Activated naive CD4-positive, alpha-beta T cell treated with anti-CD3 and anti-CD28 coated beads, Interleukin-2, amount 50 U/mL, for 72 hours (primary cell): ENCODE results near the gene ARHGEF7. TPM values are rescaled to one million over a fixed set of nuclear protein-coding genes. Genes with fewer than 3 reads are reported as not detected.
A peak's percentile ranks its signal among the peaks of the same experiment; 100 is the strongest.
"Not testable (repeated sequence)": the region's sequence is repeated elsewhere in the genome, so short reads cannot be mapped to it uniquely, and the experiment has no call there.

Source experiments
- ATAC-seq, 2 donors: fragments of 150-1000 bp; cut with Tn5 transposase; 2 replicates each; pipeline ENCODE4 v1.10.0; 2021; ENCODE audit warnings: mild to moderate bottlenecking in 2 of 2, moderate library complexity in 2 of 2
- DNase-seq, 2 donors: peaks; one replicate each; pipeline ENCODE4 v3.0.0; 2021 to 2022; ENCODE audit warnings: low spot score in 2 of 2
- H3K27ac Mint-ChIP-seq, 2 donors: one replicate each; pipeline ENCODE4 v1.8.0; 2022; ENCODE audit warnings: mild to moderate bottlenecking in 2 of 2, mixed read lengths in 2 of 2
- H3K36me3 Mint-ChIP-seq, 2 donors: one replicate each; pipeline ENCODE4 v1.8.0; 2022; ENCODE audit warnings: mixed read lengths in 2 of 2
- H3K9me3 Mint-ChIP-seq, 2 donors: one replicate each; pipeline ENCODE4 v1.8.0; 2022; ENCODE audit warnings: mixed read lengths in 2 of 2
- total RNA-seq, 2 donors: library from RNA; stranded (reverse); gene quantifications; one replicate each; pipeline ENCODE4 v1.2.3, GENCODE V29; 2022

The ARHGEF7 gene, protein sequence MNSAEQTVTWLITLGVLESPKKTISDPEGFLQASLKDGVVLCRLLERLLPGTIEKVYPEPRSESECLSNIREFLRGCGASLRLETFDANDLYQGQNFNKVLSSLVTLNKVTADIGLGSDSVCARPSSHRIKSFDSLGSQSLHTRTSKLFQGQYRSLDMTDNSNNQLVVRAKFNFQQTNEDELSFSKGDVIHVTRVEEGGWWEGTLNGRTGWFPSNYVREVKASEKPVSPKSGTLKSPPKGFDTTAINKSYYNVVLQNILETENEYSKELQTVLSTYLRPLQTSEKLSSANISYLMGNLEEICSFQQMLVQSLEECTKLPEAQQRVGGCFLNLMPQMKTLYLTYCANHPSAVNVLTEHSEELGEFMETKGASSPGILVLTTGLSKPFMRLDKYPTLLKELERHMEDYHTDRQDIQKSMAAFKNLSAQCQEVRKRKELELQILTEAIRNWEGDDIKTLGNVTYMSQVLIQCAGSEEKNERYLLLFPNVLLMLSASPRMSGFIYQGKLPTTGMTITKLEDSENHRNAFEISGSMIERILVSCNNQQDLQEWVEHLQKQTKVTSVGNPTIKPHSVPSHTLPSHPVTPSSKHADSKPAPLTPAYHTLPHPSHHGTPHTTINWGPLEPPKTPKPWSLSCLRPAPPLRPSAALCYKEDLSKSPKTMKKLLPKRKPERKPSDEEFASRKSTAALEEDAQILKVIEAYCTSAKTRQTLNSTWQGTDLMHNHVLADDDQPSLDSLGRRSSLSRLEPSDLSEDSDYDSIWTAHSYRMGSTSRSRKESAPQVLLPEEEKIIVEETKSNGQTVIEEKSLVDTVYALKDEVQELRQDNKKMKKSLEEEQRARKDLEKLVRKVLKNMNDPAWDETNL
- total RNA-seq = 10 to 100 TPM; 69.5 to 82.5 TPM

DNA sequence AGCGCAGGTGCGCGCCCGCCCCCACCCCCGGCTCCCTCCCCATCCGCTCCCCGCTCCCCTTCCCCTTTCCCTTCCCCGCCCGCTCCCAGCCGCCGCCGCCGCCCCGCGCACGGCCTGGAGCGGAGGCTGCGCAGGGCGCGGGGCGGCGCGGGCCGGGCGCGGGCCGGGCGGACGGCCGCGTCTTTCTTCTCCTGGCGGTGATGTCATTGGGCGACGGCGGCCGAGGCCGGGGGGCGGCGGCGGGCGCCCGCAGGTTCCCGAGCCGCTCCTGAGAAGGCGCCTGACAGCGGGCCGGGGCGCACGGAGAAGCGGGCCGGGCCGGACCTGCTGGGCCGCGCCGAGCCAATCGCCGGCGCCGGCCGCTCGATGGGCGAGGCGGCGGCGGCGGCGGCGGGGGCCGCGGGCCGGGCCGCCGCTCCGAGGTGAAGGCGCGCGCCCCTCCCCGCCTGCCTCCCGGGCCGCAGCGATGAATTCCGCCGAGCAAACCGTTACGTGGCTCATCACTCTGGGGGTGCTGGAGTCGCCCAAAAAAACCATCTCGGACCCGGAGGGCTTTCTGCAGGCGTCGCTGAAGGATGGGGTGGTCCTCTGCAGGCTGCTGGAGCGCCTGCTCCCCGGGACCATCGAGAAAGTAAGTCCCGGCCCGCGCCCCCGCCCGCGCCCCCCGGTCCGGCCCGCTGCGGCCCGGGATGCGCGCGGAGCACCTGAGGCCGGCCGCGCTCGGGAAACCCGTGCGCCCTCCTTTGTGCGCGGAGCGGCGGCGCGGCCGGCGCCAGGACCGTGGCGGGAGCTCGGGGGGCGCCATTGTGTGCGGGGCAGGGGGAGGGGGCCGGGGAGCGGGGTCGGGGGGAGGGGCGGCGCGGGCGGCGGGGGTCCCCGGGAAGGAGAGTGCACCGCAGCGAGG is at the start of gene ARHGEF7:
Gene ARHGEF7, plus strand, starts transcription at position 250 of the 904 bp plus-strand sequence. Its CDS starts 217 bp downstream, at position 467.
- no peaks in the 10 kb centered on the region for H3K9me3 Mint-ChIP-seq
- no peak within 1 kb of the TSS for H3K27ac Mint-ChIP-seq
- DNase-seq (no peak), ATAC-seq (peak; percentile 59 to 70)
- H3K36me3 Mint-ChIP-seq = peaks cover 4 to 11% of the 10 kb centered on the region in 2 donors

DNA sequence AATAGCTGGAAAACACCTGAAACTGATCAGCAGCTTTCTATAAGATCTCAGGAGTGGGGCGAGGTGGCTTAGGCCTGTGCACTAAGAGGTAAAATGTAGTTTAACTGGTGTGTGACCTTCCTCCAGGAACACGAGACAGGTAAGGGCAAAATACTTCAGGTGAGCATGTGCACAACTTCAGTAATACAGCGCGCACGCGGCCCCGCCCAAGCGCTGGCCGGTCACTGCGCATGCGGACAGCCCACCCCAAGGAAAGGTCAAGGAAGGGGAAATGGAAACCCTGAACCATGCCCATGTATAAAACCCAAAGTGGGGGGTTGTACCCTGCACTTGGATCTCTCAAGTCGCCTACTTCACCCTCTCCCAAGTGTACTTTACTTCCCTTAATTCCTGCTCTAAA is 49.4 kb upstream of the ARHGEF7 start:
- H3K36me3 Mint-ChIP-seq = peaks cover 2 to 8% of the 10 kb centered on the region in 2 donors
- no peak for ATAC-seq
- H3K9me3 Mint-ChIP-seq = peaks cover 2% of the 10 kb centered on the region in 2 donors
- no peak overlapping the region for H3K27ac Mint-ChIP-seq
- DNase-seq = no peak

DNA sequence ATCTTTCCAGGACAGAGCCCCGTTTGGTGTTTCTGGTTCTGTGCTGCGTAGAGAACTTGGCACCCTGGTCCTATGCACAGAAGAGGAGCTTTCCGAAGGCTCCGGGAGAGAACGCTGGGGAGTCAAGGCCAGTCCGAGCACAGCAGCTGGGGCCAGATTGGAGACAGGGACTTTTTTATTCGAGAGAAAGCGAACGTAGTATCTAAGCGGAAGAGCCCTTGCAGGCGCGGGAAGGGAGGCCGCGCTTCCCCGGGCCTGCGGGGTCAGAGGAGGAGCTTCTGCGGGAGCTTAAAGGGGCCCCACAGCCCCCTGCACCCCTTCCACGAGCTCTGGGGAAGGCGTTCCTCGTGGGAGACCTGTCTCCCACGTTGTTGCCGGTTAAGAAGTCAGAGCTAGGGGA is 48.6 kb upstream of the ARHGEF7 start:
- Mint-ChIP-seq H3K36me3 (peaks cover 10 to 14% of the 10 kb centered on the region in 2 donors), H3K27ac (peak overlapping the region in 1 of 2 donors; percentile 22), H3K9me3 (peaks cover 8% of the 10 kb centered on the region in 2 donors)
- ATAC-seq (no peak), DNase-seq (no peak)

DNA sequence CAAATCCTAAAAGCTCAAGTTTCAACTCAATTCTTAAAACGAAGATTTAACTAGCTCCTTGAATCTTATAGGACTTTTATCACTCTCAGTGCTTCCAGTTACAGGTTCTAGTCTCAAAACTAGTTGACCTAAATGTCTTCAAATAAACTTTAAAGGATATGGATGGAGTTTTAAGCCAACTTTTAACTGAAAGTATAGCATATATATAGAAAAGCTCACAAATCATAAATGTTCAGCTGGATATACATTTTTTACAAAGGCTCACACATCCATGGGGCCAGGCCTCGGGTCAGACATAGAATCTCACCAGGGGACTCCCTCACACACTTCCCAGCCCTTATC is 47.1 kb upstream of the ARHGEF7 start:
- ATAC-seq (no peak), DNase-seq (no peak)
- H3K36me3 Mint-ChIP-seq = peaks cover 16 to 21% of the 10 kb centered on the region in 2 donors
- H3K27ac Mint-ChIP-seq = no peak overlapping the region
- H3K9me3 Mint-ChIP-seq = peaks cover 14 to 15% of the 10 kb centered on the region in 2 donors

DNA sequence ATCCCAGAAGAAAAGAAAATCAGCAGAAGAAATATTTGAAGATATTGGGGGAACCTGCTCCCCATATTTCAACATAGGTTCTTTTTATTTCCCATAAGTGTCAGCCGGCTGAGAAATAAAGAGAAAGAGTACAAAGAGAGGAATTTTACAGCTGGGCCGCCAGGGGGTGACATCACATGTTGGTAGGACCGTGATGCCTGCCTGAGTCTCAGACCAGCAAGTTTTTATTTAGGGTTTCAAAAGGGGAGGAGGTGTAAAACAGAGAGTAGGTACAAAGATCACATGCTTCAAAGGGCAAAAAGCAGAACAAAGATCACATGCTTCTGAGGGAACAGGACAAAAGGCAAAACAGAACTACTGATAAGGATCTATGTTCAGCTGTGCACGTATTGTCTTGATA is 44.0 kb upstream of the ARHGEF7 start:
- ATAC-seq, H3K27ac Mint-ChIP-seq, DNase-seq: not testable (repeated sequence)
- peaks cover 29 to 34% of the 10 kb centered on the region in 2 donors for H3K9me3 Mint-ChIP-seq
- peaks cover 31 to 35% of the 10 kb centered on the region in 2 donors for H3K36me3 Mint-ChIP-seq

DNA sequence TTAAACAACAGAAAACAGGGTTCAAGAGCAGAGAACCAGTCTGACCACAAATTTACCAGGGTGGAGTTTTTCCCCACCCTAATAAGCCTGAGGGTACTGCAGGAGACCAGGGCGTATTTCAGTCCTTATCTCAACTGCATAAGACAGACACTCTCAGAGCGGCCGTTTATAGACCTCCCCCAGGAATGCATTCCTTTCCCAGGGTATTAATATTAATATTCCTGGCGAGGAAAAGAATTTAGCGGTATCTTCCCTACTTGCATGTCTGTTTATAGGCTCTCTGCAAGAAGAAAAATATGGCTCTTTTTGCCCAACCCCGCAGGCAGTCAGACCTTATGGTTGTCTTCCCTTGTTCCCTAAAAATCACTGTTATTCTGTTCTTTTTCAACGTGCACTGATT is 43.6 kb upstream of the ARHGEF7 start:
- DNase-seq, H3K27ac Mint-ChIP-seq, ATAC-seq: not testable (repeated sequence)
- peaks cover 29 to 34% of the 10 kb centered on the region in 2 donors for H3K9me3 Mint-ChIP-seq
- H3K36me3 Mint-ChIP-seq = peaks cover 31 to 35% of the 10 kb centered on the region in 2 donors

DNA sequence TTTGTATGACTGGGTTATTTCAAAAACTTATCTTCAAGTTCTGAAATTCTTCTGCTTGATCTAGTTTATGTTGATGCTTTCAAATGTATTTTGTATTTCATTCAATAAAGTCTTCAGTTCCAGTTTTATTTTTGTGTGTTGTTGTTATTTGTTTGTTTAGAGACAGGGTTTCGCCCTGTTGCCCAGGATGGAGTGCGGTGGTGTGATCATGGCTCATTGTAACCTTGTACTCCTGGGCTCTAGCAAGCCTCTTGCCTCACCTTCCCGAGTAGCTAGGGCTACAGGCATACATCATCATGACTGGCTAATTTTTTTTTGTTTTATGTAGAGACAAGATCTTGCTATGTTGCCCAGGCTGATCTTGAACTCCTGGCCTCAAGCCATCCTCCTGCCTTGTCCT is 40.3 kb upstream of the ARHGEF7 start:
- Mint-ChIP-seq H3K9me3 (peaks cover 29 to 34% of the 10 kb centered on the region in 2 donors), H3K27ac (no peak overlapping the region), H3K36me3 (peaks cover 31 to 35% of the 10 kb centered on the region in 2 donors)
- no peak for ATAC-seq
- DNase-seq = no peak

DNA sequence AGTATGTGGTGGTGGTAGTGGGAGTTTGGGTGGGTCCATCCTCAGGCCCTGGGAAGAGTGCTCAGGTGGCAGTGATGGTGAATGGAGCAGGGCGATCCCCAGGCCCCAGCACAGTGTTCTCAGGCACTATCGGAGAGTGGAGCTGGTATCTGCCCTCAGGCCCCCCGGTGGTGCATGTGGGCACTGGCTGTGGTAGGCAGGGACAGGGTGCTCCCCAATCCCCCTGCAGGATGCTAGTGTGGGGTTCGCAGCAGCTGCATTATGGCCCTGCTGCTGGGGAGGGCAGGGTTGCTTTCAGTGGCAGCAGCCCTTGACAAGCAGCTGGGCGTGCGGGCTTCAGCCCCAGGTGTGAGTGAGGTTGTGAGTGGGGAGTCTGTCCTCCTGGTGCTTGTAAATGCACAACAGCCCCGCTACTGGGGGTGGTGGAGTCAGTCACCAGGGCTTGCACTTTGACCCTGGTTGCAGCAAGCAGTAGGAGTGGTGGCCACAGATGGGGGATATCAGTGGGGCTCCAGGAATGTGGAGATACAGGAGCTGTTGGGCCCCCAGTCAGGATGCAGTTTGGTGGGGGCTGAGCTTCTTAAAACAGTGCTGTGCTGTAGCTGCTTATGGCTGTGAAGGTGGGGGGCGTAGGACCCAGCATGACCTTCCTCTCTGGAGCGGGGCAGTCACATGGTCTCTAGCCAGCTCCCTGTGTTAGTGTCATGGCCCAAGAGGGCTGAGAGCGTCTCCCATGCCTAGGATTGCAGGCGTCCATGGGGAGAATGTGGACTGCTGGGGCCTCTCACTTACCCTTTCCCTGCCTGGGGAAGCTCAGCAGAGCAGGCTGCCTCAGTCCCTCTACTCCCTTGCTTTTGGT is 38.7 kb upstream of the ARHGEF7 start:
- DNase-seq (no peak), ATAC-seq (no peak)
- Mint-ChIP-seq H3K9me3 (peaks cover 20 to 26% of the 10 kb centered on the region in 2 donors), H3K36me3 (peaks cover 22 to 26% of the 10 kb centered on the region in 2 donors), H3K27ac (no peak overlapping the region)

DNA sequence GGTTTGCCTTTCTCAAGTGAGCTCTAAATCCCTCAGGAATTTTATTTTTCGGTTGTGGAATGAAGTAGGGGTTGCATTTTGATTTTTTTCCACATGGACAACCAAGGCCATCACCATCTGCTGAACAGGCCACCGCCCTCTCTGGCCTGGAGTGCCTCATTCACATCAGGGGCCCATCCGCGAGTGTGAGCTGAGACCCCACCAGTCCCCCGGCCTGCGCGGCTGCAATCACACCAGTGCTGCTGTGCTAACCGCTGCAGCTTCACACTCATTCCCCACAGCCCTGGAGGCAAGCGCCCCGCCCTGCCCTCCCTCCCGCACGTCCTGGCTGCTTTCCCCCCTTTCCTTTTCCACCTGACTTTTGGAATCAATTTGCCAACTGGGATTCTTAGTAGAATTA is 35.7 kb upstream of the ARHGEF7 start:
- ATAC-seq (no peak), DNase-seq (no peak)
- no peak overlapping the region for H3K27ac Mint-ChIP-seq
- H3K36me3 Mint-ChIP-seq = peaks cover 12 to 15% of the 10 kb centered on the region in 2 donors
- H3K9me3 Mint-ChIP-seq = peaks cover 12% of the 10 kb centered on the region in 2 donors

DNA sequence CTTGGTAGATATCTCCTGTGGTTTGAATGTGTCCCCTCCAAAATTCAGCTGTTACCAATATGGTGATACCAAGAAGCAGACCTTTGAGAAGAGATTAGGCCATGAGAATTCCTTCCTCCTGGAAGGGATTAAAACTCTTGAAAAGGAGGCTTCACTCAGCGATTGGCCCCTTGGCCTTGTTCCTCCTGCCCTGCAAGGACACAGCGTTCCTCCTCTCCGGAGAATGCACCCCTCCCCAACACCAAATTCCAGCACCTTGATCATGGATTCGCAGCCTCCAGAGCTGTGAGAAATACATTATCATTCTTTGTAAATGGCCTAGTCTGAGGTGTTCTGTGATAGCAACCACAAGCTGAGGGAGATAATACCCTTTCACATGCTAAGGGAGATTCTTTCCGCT is 34.5 kb upstream of the ARHGEF7 start:
- H3K36me3 Mint-ChIP-seq = peaks cover 3 to 4% of the 10 kb centered on the region in 2 donors
- ATAC-seq (no peak), DNase-seq (no peak)
- H3K27ac Mint-ChIP-seq = peak overlapping the region in 1 of 2 donors; percentile 44
- H3K9me3 Mint-ChIP-seq = peaks cover 2% of the 10 kb centered on the region in 2 donors

DNA sequence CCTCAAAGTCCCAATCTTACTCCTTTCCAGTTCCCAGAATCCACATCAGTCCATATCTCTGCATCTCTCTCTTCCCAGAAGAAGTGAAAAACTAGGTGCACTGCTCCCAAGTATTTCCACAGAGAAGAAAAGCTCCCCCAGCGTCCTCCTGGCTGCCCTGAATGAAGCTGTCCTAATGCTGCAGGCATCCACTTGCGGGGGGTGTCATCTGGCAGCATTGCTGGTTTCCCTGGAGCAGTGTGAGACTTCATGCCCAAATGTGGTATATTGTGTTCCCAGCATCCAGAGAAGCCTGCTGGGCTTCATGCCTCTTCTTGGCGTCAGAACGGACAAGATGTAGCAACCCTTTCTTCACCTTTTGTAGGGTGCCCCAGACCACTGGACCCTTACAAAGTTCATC is 32.9 kb upstream of the ARHGEF7 start:
- H3K9me3 Mint-ChIP-seq = no peaks in the 10 kb centered on the region
- no peaks in the 10 kb centered on the region for H3K36me3 Mint-ChIP-seq
- DNase-seq (no peak), ATAC-seq (no peak)
- no peak overlapping the region for H3K27ac Mint-ChIP-seq

DNA sequence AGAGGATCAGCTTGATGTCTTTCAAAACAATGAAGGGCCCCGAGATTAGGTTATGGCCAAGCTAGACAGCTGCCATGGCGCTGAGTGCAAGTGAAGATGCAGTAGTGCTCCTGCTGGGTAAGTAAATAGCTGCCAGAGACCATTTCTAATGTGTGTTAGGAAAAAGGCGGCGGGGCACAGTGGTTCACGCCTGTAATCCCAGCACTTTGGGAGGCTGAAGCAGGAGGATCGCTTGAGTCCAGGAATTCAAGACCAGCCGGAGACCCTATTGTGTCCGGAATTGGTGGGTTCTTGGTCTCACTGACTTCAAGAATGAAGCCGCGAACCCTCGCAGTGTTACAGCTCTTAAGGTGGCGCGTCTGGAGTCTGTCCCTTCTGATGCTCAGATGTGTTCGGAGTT is 32.3 kb upstream of the ARHGEF7 start:
- not testable (repeated sequence) for DNase-seq, H3K9me3 Mint-ChIP-seq, ATAC-seq, H3K27ac Mint-ChIP-seq, H3K36me3 Mint-ChIP-seq

DNA sequence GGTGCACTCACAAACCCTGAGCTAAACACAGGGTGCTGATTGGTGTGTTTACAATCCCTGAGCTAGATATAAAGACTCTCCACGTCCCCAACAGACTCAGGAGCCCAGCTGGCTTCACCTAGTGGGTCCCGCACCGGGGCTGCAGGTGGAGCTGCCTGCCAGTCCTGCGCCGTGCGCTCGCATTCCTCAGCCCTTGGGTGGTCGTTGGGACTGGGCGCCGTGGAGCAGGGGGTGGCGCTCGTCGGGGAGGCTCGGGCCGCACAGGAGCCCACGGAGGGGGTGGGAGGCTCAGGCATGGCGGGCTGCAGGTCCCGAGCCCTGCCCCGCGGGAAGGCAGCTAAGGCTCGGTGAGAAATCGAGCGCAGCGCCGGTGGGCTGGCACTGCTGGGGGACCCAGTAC is 31.4 kb upstream of the ARHGEF7 start:
- ATAC-seq, H3K27ac Mint-ChIP-seq, DNase-seq, H3K36me3 Mint-ChIP-seq, H3K9me3 Mint-ChIP-seq: not testable (repeated sequence)

DNA sequence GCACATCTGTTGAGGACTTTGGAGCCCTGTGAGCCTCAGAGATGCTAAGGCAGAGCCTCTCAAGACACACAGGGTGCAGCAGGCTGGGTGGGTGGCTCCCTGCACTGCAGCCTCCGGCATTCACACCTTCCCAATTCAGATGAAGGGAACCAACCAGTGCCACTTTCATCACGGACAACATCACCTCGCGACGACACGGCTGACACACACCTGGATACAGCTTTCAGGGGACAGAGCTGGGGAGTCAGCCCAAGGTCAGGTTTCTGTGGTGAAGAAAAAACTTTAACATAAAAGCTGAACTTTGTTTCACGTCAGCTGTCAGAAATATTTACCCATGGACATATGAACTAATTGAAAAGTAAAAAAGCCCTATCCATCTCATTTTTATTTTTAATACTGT is 24.9 kb upstream of the ARHGEF7 start:
- Mint-ChIP-seq H3K27ac (no peak overlapping the region), H3K36me3 (no peaks in the 10 kb centered on the region), H3K9me3 (no peaks in the 10 kb centered on the region)
- no peak for DNase-seq
- ATAC-seq = no peak

DNA sequence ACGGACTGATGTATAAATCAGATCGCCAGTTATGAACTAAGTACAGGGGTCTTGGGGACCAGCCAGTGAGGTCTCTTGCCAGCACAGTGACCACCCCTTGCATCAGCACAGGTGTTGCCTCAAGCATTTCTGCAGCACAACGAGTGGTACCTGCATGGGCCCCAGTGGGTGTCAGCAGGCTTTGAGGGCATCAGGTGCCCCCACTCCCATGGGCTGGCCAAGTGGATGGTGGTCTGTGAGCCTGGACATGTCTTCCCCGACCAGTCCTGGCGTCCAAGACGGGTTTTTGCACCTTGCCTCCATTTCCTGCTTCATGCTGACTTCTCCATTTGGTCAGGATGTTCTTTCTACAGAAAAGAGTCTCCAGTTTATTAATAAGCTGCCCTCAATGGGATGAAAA is 22.4 kb upstream of the ARHGEF7 start:
- ATAC-seq (no peak), DNase-seq (no peak)
- no peak overlapping the region for H3K27ac Mint-ChIP-seq
- no peaks in the 10 kb centered on the region for H3K36me3 Mint-ChIP-seq
- H3K9me3 Mint-ChIP-seq = no peaks in the 10 kb centered on the region

DNA sequence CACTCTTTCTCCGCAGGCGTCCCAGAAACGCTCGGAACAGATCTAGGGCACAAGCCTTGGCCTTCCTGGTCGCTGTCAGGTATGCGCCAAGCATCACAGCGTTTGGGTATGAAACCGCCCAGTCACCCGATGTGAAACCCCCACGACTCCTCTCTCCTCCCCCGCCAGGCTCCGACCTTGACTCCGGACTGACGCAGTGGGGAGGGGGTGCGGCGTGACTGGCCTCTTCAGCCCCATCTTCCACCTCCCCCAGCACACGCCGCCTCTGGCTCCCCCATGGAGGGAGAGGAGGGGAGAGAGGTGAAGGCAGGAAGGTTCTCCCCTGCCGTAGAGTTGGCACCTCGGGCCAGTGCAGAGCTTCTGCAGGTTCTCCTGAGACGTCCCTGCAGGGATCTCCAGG is 22.0 kb upstream of the ARHGEF7 start:
- H3K9me3 Mint-ChIP-seq = no peaks in the 10 kb centered on the region
- ATAC-seq (no peak), DNase-seq (no peak)
- no peak overlapping the region for H3K27ac Mint-ChIP-seq
- no peaks in the 10 kb centered on the region for H3K36me3 Mint-ChIP-seq
